Measurements from ENCODE around the gene DPY19L1.
"Not testable (repeated sequence)": the region's sequence is repeated elsewhere in the genome, so short reads cannot be mapped to it uniquely, and the experiment has no call there.

DPY19L1 gene

DNA sequence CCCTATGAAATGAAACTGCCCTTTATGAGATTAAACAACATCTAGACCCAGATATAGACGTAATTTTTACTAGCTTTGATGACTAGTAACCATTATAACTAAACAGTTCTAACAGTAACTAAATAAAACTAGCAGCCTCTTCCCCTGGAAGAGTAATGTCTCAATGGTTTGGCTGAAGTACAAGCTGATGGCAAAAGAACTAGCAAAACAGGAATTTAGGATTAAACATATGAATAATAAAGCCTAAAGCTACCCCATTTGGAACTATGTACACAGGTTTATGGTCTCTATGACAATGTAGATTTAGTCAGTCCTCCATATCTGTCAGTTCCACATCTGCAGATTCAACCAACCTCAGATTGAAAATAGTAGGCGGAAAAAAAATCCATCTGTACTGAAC is 6.4 kb downstream of the DPY19L1 start:
- DNase-seq: no peak

DNA sequence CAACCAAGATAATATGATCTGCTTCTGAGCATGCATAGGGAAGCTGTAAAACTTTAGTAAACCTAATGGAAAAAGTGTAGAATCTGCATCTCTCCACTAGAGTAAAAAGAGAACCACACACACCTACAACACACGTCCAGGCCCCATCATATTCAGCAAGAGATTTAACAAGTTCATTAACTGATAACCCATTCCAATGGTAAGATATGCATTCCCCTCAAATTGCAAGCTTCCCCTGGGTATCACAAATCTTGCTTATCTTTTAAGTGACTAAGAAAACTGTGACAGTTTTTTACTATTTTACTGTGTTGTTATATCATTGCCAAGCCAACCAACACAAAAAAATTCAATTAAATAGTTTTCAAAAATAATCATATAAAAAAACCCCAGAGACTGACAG is 8.0 kb downstream of the DPY19L1 start:
- DNase-seq: no peak

DNA sequence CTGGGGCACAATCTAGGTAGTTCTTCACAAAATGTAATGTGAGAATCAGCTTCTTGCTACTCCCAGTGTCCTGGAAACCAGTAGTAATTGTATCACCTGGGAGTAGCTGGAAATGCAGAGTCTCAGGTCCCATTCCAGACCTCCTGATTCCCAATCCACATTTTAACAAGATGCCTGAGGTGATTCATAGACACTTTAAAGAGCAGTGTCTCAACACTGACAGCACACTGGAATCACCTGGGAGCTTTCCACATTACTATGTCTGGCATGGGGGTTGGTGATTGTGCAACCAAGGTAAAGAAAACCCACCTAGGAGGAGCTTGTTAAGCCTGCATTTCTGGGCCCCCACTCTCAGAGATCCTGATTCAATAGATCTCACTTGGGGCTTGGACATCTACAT is 11.1 kb downstream of the DPY19L1 start:
- DNase-seq: no peak

DNA sequence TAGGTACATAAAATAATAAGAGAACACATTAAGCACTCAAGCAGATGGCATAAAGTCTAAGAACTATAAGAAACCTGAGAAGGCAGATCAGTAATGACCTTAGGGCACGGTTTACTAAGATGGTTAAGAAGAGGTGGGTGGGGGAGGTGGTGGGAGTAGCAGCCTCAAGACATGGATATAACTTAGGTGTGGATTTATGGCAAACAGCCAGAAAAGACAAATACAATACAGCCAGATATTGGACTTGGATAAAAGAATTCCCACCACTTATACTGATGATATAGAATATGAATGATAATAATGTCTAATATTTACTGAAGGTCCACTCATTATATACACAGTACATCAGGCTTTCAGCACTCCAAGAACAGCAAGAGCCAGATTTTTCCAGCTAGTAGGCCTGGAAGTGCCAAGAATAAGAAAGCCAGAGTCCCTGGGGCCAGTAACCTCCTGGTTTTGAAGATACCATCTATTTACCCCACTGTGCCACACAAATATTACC is 11.9 kb downstream of the DPY19L1 start:
- no peak for DNase-seq

DNA sequence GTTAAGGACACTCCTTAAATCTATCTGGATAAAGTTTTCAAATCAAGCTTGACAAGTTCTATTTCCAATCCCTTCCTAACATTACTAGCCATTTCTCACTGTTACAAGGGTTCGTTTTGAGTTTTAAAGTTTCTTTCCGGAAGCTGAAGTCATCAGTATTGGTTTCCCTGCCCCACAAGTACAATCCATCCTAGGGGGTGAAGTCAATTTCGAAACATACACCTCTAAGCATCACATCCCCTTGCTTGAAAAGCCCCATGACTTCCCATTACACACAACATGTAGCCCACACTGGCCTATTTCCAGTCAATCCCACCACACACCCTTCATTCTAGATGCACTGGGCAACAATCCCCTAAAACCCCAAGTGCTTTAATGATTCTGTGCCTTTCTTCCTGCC is 13.0 kb downstream of the DPY19L1 start:
- no peak for DNase-seq

DNA sequence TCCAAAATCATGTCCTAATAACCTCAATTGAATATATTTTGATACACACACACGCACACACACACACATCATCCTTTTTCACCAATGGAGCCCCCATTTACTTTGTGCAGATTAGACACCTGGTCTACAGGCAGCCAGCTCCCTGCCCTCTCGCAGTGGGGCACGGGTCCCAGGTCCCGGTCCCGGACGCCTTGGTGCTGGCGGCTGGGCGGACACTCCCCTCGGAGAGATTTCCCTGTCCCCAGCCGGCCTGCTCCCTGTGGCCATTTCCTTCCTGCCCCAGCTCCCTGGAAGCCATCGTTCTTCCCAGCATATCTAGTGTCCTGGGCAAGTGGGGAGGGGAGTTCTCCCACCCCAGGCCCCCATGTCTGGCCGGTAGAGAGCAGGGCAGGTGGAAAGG is 14.6 kb downstream of the DPY19L1 start:
- DNase-seq: no peak

DNA sequence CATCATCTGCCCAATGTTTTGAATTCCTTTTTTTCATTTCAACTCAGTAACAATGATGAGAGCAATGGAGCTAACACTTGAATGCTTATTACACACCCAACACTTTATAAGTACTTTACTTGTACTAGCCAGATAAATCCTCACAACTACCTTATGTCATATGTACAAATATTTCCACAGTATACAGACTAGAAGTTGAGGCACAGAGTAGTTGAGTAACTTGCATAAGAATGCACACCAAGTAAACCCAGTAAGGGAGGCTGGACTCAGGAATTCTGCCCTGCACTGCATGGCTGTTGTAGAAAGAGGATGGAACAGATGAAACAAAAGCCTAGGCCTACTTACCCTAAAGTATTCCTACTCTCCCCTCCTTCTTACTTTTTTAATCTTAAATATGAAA is 15.8 kb downstream of the DPY19L1 start:
- no peak for DNase-seq

DNA sequence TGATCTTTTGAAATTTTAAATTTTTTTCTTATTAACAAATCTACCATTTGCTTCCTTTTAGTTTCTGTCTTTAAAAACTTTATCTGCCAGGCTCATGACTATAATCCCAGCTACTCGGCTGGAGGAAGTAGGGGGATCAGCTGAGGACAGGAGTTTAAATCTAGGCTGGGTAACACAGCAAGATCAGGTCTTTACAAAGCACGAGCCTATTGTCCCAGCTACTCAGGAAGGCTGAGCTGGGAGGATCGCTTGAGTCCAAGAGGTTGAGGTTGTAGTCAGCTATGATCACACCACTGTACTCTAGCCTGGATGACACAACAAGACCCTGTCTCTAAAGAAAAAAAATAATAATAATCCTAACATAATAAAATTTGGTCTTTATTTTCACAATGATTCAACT is 17.5 kb downstream of the DPY19L1 start:
- DNase-seq: no peak

DNA sequence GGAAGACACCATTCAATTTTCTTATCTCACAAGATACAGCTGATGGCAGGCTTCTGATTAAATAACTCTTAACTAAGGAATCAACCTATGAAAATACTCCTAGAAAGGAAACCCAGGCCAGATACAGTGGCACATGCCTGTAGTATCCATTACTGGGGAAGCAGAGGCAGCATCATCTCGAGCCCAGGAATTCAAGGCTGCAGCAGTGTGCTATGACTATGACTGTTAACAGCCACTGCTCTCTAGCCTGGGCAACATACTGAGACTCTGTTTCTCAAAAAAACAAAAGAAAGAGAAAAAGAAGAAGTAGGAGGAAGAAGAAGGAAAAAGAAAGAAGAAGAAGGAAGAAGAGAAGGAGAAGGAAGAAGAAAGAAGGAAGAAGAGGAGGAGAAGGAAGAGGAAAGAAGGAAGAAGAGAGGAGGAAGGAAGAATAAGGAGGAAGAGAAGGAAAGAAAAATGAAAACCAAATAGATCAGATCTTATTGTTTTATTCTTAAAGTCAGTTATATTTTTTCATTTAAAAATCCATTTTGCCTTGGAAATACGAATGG is 18.0 kb downstream of the DPY19L1 start:
- DNase-seq: no peak

DNA sequence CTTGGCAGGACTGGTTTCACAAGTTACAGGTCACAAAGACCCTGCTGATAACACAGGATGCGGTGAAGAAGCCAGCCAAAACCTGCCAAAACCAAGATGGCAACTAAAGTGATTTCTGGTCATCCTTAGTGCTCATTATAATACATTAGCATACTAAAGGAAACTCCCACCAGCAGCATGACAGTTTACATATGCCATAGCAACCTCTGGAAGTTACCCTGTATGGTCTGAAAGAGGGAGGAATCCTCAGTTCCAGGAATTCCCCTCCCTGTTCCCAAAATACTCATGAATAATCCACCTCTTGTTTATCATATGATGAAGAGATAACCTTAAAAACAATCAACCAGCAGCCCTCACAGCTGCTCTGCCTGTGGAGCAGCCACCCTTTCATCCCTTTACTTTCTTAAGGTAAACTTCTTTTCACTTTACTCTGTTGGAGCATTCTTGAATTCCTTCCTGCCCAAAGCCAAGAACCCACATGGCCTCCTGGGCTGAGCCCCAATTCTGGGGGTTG is 21.9 kb downstream of the DPY19L1 start:
- DNase-seq: no peak

DNA sequence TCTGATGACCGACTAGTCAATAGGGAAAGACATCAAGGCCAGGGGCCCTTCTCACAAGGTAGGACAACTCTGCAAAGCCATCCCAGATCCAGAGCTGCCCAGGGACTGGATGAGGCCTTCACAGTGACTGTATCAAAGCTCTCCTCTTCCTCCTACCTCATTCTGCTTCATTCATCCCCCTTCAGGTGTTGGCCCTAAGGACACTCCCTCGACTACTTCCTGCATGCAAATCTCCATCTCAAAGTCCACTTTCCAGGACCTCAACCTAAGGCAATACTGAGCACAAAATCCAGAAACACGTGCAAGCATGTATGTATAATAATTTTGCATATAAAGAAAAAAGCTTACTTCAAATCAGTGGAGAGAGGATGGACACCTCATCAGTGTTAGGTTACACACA is 25.1 kb downstream of the DPY19L1 start:
- DNase-seq: no peak

DNA sequence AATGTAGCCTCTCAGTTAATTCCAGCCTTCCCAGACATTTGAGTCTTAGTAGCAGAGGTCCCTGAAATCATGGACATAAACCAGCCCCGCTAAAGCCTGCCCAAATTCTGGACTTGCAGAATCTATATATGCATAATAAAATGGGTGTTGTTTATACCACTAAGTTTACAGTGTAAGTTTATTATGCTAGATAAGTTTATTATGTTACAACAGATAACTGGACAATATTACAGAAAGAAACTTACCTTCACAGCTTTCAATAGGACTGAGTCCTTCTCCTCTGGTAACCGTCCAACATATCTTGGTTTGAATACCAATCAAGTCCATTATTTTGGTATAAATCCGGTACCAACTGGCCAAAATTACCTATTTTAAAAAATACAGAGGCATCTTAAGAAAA is 26.2 kb downstream of the DPY19L1 start:
- no peak for DNase-seq

DNA sequence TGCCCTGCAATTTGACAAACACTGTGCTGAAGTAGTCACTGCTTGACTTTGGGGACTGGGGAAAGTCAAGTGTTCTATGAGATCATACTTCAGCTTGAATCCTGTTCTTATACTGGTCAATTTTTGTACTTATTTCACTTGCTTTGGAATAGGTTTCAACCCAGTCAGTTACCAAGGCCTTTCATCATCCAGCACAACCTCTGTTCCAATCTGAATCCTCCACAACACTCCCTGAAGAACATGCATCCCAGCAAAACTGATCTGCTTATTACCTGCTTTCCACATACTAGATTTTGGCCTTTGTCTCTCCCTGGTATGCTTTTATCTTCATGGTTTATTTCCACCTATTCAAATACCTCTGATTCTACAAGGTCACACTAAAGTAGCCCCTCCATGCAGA is 29.5 kb downstream of the DPY19L1 start:
- no peak for DNase-seq

DNA sequence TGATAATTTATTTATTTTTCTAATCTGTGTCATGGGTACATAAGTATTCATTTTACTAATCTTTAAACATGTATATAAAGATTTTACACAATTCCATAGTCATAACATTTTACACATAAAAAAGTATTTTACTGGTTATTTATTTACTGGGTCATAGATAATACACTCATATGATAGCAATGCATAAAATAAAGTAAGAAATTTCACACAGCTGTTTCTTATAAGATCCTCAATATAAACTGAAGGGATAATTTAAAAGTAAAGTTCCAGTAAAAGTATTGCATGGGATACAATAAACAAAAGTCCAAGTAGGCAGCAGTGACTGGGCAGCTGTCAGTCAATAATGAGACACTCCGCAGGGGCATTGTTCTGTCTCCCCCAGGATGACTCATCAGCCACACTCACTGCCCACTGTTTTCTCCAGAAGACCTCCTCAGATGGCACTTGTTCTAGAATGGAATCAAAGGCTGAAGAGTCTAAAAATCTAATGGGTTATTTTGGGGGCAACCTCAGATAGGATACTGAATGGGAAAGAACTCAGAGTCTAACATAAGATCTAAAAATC is 32.7 kb downstream of the DPY19L1 start:
- DNase-seq: no peak

DNA sequence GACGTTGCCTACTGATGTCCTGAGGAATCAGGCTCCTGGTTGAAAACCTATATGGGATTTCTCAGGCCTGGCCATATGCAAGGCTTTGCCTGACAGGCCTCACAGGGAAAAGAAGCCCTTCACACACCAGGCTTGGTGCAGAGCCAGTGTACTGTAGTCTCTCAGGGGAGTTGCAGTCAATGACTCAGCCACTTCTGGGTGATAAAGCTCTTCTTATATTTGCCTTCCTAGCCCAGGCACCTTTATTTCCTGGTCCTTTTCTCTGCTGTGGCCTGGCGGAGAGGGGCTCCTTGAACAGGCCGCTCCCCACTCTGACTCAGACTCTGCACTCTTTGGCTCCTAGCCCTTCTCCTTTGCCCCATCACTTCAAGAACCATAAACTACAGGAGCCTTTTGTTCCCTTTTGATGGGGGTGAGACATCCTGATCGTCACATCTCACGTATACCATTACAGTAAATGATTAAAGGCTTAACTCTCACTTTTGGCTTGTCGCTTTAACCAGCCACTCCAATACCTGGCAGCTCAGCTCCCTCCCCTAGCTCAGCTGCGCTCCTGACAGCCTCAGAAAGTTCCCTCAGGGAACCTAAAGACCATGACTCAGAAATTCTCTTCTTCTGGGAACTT is 33.5 kb downstream of the DPY19L1 start:
- no peak for DNase-seq

DNA sequence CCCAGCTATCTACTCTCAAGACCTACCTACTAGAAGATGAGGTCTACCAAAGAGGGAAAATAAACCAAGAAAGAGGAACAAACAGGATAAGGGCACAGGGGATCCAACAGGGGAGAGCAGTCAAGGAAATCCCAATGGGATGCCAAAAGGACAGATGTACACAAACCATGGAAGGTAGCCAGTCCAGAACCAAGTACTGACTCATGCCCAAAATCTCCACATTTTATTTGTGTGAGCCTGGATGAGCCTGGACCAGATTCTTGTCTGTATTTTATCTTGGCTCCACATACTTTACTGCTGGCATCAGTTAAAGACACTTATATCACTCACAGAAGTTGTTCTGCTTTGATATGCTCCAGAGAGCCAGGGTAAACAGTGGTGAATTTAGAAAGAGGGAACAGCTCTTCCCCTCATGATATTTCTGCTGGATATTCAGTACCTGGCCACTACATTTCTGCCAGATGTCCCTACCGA is 34.1 kb downstream of the DPY19L1 start:
- DNase-seq: not testable (repeated sequence)

DNA sequence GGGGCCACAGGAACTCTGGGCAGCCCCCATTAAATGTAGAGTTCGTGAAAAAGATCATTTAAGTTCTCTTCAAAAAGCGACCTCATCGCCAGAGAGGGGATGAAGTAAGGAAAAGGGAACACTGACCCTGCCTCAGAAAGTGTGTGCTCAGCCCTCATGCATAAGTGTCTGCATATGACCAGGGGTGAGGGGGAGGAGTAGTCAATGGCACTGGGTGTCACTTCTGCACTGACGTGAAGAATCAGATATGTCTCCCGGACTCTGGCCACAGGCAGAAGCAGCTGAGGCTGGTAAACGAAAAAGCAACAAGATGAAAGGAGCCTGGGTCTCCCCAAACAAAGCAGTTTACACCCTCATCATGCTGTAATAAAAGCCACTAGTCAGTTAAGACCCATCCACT is 39.0 kb downstream of the DPY19L1 start:
- not testable (repeated sequence) for DNase-seq

DNA sequence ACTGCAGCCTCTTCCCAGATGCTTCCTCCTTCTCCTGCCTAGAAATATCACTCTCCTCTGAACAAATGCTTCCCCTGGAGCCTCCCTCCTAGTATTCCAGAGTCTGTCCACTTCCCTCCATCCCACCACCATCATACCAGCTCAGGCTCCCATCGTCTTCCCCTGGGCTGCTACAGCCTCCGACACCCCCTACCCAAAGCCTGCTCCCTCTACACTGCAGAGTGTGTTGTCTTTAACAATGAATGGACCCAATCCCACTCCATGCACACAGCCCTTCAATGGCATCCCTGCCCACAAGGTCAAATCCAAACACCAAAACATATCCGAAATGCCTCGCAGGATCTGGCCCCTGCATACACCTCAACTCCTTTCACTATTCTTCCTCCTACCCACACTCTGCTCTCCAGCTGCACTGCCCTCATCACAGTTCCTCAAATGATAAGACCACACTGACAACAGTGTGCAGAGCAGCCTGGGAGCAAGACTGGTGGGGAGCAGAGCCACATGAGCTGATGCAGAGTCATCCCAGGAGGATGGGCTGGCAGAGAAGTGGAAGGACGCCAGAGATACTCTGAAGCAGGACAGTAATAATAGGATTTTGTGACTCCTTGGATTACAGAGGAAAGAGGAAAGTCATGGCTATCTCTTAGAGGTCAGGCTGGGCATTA is 40.7 kb downstream of the DPY19L1 start:
- not testable (repeated sequence) for DNase-seq

DNA sequence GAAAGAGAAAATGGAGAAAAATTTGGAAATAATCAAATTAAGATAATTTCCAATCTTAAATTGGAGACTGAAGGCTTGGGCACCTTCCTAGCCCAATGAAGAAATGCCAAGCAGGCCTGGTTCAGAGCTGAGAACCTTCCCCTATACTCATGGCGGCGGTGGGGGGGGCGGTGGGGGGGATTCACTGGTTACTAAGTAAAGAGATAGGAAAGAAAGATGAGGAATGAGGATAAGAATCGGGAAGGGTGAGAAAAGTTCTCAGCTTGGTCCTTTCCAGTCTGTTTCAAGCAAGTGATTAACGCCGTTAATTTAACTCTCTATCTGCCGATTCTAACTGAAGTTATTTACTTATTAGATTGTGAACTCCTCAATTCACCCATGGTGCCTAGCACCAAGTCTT is 41.5 kb downstream of the DPY19L1 start:
- no peak for DNase-seq

DNA sequence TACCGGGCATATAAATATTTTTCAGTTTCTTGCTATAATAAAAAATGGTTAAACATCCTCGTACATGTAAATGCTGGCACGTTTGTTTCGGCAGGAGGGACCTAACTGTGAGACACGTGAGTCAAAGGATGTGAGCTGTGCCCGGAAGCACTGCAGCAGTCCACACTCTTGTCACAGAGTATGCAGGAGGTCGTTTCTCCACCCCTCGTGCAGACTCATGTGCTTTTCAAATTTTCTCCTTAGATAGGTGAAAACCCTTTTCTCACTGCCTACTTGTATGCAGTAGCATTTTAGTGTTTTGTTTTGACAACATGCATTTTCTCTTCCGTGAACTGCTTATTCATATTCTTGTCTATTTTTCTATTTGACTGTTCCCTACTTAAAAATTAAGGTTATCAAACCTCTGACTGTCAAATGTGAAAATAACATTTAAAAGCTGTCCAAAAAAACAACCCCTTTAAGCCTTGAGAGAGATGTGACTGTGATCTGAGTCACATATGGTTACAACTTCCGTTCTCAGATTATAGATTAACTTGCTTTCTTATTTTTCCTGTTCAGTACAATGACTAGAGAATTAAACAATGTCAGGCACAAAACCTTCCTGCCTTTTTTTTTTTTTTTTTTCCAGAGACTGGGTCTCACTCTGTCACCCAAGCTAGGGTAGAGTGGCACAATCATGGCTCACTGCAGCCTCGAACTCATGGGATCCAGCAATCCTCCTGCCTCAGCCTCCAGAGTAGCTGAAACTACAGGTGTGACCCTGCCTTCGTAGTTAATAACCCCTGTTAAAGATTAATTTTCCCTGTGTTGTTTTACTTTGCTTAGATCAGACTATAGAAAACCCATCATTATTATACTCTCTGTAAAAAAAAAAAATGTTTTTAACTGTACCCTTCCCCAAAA is 45.1 kb downstream of the DPY19L1 start:
- peak; percentile 6 for DNase-seq

DNA sequence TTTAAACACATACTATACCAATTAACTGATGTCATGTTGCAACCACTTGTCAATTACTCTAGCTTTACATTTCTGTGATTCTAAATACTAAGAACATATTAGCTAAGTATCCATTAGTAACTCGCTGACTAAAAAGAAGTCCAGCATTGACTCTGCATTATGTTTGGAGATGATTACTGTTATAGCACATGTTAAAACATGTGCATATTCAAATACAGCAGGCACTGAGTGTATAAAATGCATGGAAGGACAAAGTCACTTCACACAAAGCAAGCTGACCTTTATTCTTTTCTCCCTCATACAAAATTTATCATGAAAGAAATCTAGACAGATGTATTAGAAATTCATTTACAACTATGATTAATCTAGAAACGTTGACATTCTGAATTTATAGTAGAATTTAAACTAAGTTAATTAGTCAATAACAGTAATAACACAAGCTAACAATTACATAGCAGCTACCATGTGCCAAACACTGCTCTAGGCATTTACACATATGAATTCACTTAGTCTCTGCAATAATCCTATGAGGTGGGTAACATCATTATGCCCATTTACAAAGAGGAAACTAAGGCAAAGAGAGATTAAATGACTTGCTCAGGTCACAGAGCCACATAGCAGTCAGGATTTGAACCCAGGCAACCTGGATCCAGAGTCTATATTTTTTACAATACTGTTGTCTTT is 48.7 kb downstream of the DPY19L1 start:
- not testable (repeated sequence) for DNase-seq

DNA sequence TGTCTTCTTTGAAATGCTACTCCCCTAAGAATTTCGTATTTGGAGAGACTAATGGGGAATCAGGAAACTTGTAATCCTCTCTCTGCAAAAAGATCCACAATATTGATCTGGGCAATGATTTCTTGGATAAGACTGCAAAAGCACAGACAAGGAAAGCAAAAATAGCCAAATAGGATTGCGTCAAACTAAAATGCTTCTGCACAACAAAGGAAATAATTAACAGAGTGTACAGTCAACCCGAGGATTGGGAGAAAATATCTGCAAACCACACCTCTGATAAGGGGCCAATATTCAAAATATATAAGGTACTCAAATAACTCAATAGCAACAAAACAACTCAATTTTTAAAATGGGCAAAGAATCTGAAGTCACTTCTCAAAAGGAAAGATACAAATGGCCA is 52.1 kb downstream of the DPY19L1 start:
- not testable (repeated sequence) for DNase-seq

Measured in KG1 (cell line).